Lower lobe of right lung (tissue), 2 donors: ENCODE measurements around the gene TTR. TPM values are rescaled to one million over a fixed set of nuclear protein-coding genes. Genes with fewer than 3 reads are reported as not detected.

Source experiments
- ATAC-seq, 2 donors: fragments of 200-7000 bp; cut with Tn5 transposase; one replicate each; pipeline ENCODE4 v1.9.1; 2020 to 2022; ENCODE audit warnings: mild to moderate bottlenecking in 2 of 2, moderate library complexity in 2 of 2
- DNase-seq: peaks from one replicate; pipeline ENCODE4 v3.0.0-alpha.2; 2020
- H3K27ac ChIP-seq: fragments of 200-600 bp; one replicate; pipeline ENCODE4 v1.8.0; 2022
- H3K27me3 ChIP-seq: fragments of 200-600 bp; one replicate; pipeline ENCODE4 v1.8.0; 2022; ENCODE audit warnings: low read depth
- H3K36me3 ChIP-seq: fragments of 200-600 bp; one replicate; pipeline ENCODE4 v1.8.0; 2022; ENCODE audit warnings: mild to moderate bottlenecking
- H3K4me1 ChIP-seq: fragments of 200-600 bp; one replicate; pipeline ENCODE4 v1.8.0; 2022
- H3K4me3 ChIP-seq: fragments of 200-600 bp; one replicate; pipeline ENCODE4 v1.8.0; 2022; ENCODE audit warnings: mild to moderate bottlenecking
- H3K9me3 ChIP-seq: fragments of 200-600 bp; one replicate; pipeline ENCODE4 v1.8.0; 2022
- CTCF ChIP-seq: fragments of 200-600 bp; IDR thresholded peaks from one replicate; pipeline ENCODE4 v1.8.0; 2022; ENCODE audit warnings: antibody characterized with exemption, mild to moderate bottlenecking
- intact Hi-C: fragments of 100-400 bp; cut with DNase I; formaldehyde crosslinking; loops from one replicate; pipeline ENCODE4 v1.11.0; 2022
- total RNA-seq: library from RNA; stranded (reverse); fragmentation: NEBNext Ultra II Directional; extraction: Animal tissue kit (Norgen Biotek cat#: 25700); gene quantifications from one replicate; pipeline ENCODE4 v1.2.1, GENCODE V29; 2021
- donor health status: DM: no; HTN: yes; CAD: no; lungs with severe emphysema.

The TTR gene
- total RNA-seq, 1 donor from 2014 or later: not detected

- intact Hi-C loops: no loop called here
- DNase-seq (no peak), ATAC-seq (no peak)
- TF ChIP-seq CTCF: no peak
- no peaks in the 10 kb centered on the region for H3K9me3 ChIP-seq
- no peak overlapping the region for H3K27ac ChIP-seq
- H3K36me3 ChIP-seq: no peaks in the 10 kb centered on the region
- no peaks in the 10 kb centered on the region for H3K27me3 ChIP-seq
- H3K4me1 ChIP-seq: no peaks in the 10 kb centered on the region
- no peak overlapping the region for H3K4me3 ChIP-seq
Observed at GRCh38 chr18:31607384-31607783, 15.7 kb downstream of the TTR start.

- H3K4me1 ChIP-seq: no peaks in the 10 kb centered on the region
- H3K9me3 ChIP-seq: no peaks in the 10 kb centered on the region
- H3K36me3 ChIP-seq: no peaks in the 10 kb centered on the region
- H3K27ac ChIP-seq: no peak overlapping the region
- DNase-seq (no peak), ATAC-seq (no peak)
- intact Hi-C loops: no loop called here
- H3K4me3 ChIP-seq: no peak overlapping the region
- H3K27me3 ChIP-seq: no peaks in the 10 kb centered on the region
- no peak for TF ChIP-seq CTCF
Observed at GRCh38 chr18:31609886-31610285, 18.2 kb downstream of the TTR start.

- no peak for DNase-seq
- intact Hi-C loops: no loop called here
Observed at GRCh38 chr18:31610286-31611205, 18.9 kb downstream of the TTR start.

GRCh38 chr18:31611511-31611910 is 19.8 kb downstream of the TTR start:
- no peak for ATAC-seq
- no peak for TF ChIP-seq CTCF
- Histone ChIP-seq H3K36me3 (no peaks in the 10 kb centered on the region), H3K4me3 (no peak overlapping the region), H3K4me1 (no peaks in the 10 kb centered on the region), H3K27me3 (no peaks in the 10 kb centered on the region), H3K27ac (no peak overlapping the region), H3K9me3 (no peaks in the 10 kb centered on the region)
- intact Hi-C loops: no loop called here
- no peak for DNase-seq

More at GRCh38 chr18:31610286-31611205, 18.9 kb downstream of the TTR start:
- Histone ChIP-seq H3K4me3 (no peak overlapping the region), H3K4me1 (no peaks in the 10 kb centered on the region), H3K27ac (no peak overlapping the region), H3K36me3 (no peaks in the 10 kb centered on the region), H3K9me3 (no peaks in the 10 kb centered on the region), H3K27me3 (no peaks in the 10 kb centered on the region)
- no peak for TF ChIP-seq CTCF
- ATAC-seq: peak; percentile 21 to 51

GRCh38 chr18:31612124-31612523 is 20.4 kb downstream of the TTR start:
- TF ChIP-seq CTCF: no peak
- H3K27ac ChIP-seq: no peak overlapping the region
- ATAC-seq (no peak), DNase-seq (no peak)
- H3K4me3 ChIP-seq: no peak overlapping the region
- H3K9me3 ChIP-seq: no peaks in the 10 kb centered on the region
- intact Hi-C loops: no loop called here
- H3K36me3 ChIP-seq: no peaks in the 10 kb centered on the region
- no peaks in the 10 kb centered on the region for H3K4me1 ChIP-seq
- H3K27me3 ChIP-seq: no peaks in the 10 kb centered on the region
